GM21423 (cell line): ENCODE data around the gene KDM5C.

Experiments
- ATAC-seq: cut with Tn5 transposase; IDR thresholded peaks from one replicate; pipeline ENCODE4 v1.9.1; 2021; ENCODE audit warnings: mild to moderate bottlenecking, moderate library complexity; ENCODE audit not compliant: unreplicated experiment

KDM5C gene

GRCh38 chrX:53224860-53225797, at the start of gene KDM5C:
Gene KDM5C (minus strand): TSS chrX:53225207. CDS start chrX:53224889, 318 bp downstream.
- ATAC-seq, result peak; percentile 81

- ATAC-seq, result no peak
Measured at GRCh38 chrX:53272808-53273337, 47.9 kb upstream of the KDM5C start.

- no peak for ATAC-seq
Measured at GRCh38 chrX:53269536-53270107, 44.6 kb upstream of the KDM5C start.

- no peak for ATAC-seq
Measured at GRCh38 chrX:53268173-53268572, 43.2 kb upstream of the KDM5C start.

GRCh38 chrX:53266914-53267313, 41.9 kb upstream of the KDM5C start:
- ATAC-seq, result no peak

GRCh38 chrX:53265771-53266574, 41.0 kb upstream of the KDM5C start:
- ATAC-seq, result no peak

- ATAC-seq, result no peak
Measured at GRCh38 chrX:53263597-53264094, 38.6 kb upstream of the KDM5C start.

- no peak for ATAC-seq
Measured at GRCh38 chrX:53262918-53263394, 37.9 kb upstream of the KDM5C start.

- no peak for ATAC-seq
Measured at GRCh38 chrX:53262189-53262917, 37.3 kb upstream of the KDM5C start.

- ATAC-seq, result no peak
Measured at GRCh38 chrX:53261355-53261972, 36.5 kb upstream of the KDM5C start.

- ATAC-seq, result no peak
Measured at GRCh38 chrX:53260836-53261235, 35.8 kb upstream of the KDM5C start.

GRCh38 chrX:53257670-53258423, 32.8 kb upstream of the KDM5C start:
- no peak for ATAC-seq

GRCh38 chrX:53257166-53257565, 32.2 kb upstream of the KDM5C start:
- ATAC-seq, result no peak

- no peak for ATAC-seq
Measured at GRCh38 chrX:53256446-53257041, 31.5 kb upstream of the KDM5C start.

GRCh38 chrX:53255738-53256191, 30.8 kb upstream of the KDM5C start:
- no peak for ATAC-seq

- no peak for ATAC-seq
Measured at GRCh38 chrX:53254570-53255461, 29.8 kb upstream of the KDM5C start.

GRCh38 chrX:53253293-53254020, 28.4 kb upstream of the KDM5C start:
- ATAC-seq, result no peak
